ENCODE results near the gene SART3.
"Not testable (repeated sequence)": the region's sequence is repeated elsewhere in the genome, so short reads cannot be mapped to it uniquely, and the experiment has no call there.

SART3 gene

DNA sequence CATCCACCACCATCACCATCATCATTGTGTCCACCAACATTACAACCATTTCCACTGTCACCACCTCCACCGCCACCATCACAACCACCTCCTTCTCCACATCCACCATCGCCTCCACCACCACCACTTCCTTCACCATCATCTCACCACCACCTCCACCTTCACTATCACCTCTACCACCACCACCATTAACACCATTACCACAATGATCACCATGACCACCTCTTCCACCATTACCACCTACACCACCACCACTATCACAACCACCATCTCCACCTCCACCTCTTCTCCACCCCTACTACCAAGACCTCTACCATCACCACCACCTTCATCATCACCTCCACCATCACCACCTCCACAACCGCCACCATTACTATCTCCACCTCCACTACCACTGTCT is 17.8 kb upstream of the SART3 start:
- DNase-seq = no peak

- no peak for DNase-seq
Measured at GRCh38 chr12:108578264-108578663, 17.3 kb upstream of the SART3 start.

GRCh38 chr12:108577458-108577857 is 16.5 kb upstream of the SART3 start:
- DNase-seq = no peak

- DNase-seq = no peak
Measured at GRCh38 chr12:108576660-108577234, 15.8 kb upstream of the SART3 start.

DNA sequence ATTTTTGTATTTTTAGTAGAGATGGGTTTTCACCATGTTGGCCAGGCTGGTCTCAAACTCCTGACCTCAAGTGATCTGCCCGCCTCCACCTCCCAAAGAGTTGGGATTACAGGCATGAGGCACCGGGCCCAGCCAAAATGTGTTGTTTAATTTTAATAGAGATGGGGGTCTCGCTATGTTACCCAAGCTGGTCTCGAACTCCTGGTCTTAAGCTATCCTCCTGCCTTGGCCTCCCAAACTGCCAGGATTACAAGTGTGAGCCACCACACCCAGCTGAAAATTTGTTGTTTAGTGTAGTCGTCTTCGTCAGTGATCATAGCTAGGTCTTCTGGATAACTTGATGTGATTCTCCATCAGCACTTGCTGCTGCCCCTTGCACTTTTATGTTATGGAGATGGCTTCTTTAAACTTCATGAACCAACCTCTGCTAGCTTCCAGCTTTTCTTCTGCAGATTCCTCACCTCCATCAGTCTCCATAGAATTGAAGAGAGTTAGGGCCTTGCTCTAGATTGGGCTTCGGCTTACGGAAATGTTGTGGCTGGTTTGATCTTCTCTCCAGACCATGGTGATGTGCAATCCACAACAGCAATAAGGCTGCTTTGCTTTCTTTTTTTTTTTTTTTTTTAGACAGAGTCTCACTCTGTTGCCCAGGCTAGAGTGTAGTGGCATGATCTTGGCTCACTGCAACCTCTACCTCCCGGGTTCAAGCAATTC is 14.4 kb upstream of the SART3 start:
- DNase-seq = no peak

DNA sequence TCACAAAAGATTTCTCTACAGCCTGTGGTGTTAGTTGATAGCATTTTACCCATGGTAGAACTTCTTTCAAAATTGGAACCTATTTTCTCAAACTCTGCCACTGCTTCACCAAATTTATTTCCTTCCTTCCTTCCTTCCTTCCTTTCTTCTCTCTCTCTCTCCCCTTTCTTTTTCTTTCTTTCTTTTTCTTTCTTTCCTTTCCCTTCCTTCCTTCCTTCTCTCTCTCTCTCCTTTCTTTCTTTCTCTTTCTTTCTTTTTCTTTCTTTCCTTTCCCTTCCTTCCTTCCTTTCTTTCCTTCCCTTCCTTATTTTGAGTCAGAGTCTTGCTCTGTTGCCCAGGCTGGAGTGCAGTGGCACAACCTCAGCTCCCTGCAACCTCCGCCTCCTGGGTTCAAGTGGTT is 13.3 kb upstream of the SART3 start:
- not testable (repeated sequence) for DNase-seq

DNA sequence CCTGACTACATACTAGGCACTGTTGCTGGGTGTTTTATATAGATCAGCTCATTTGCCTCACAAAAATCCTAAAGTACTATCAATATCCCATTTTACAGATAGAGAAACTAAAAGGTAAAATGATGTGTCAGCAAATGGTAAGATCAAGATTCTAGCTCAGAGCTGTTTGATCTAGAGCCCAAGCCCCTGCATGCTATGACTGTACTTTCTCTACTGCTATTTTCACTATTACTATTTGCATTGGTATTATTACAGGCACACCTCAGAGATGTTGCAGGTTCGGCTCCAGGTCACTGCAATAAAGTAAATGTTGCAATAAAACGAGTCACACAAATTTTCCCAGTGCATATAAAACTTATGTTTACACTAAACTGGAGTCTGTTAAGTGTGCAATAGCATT is 12.3 kb upstream of the SART3 start:
- no peak for DNase-seq

DNA sequence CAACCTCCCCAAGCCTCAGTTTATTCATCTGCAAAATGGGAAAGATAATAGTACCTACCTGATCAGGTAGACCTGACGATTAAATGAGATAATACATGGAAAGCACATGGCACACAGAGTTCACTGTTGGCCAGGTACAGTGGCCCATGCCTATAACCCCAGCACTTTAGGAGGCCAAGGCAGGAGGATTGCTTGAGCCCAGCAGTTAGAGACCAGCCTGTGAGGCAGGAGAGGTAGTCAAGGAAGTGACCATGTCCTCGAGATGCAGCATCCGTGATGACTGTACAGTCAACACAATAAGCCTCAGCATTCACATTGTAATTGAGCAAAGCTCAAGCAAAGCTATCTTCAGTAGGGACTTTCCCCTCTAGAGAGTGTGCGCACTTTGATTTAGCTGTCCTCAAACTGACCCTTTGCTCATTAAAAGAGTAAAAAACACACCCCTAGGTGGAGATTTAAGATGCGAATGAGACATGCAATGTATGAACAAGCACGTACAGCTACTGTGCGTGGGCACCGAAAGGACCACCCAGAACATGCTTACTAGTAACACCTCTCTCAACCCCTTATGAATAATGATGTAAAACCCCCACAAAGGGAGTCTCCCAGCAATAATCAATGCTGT is 11.3 kb upstream of the SART3 start:
- DNase-seq = no peak

GRCh38 chr12:108571609-108572165 is 10.7 kb upstream of the SART3 start:
- no peak for DNase-seq

DNA sequence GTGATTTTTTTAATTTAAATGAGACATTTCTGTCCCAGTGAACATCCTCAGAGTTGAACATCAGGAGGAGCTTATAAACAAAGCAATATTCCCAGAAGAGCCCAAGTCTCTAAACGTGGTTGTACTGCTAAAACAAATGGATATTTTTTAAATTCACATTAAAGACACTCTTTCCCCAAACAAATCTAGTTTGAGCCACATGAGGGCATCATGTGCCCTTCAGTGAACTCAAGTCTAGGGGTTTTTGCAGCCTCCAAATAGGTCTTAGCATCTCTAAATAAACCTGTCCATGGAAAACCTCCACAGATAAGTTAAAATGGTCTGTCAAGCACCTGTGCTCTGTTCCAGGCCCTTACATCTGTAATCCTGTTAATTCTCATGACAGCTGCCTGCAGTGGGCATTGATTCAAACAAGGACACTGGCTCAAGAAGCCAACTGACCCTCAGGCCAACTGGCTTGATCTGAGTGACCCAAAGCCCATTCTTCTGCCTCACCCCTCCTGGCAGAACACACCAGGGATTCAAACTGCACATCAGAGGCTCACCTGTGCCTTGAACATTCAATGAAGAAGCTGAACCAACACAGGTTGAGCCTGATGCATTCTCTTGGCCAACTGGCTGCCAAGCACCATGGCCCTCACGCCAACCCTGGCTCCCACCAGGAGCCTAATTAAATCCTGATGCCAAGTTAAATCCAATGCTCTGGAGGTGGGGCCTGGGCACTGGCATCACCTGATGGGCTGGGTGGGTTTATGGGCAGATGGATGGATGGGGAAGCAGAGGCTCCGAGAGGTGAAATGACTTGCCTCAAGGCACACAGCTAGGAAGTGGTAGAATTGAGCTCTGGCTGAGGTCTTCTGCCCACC is 10.0 kb upstream of the SART3 start:
- peak; percentile 22 for DNase-seq

DNA sequence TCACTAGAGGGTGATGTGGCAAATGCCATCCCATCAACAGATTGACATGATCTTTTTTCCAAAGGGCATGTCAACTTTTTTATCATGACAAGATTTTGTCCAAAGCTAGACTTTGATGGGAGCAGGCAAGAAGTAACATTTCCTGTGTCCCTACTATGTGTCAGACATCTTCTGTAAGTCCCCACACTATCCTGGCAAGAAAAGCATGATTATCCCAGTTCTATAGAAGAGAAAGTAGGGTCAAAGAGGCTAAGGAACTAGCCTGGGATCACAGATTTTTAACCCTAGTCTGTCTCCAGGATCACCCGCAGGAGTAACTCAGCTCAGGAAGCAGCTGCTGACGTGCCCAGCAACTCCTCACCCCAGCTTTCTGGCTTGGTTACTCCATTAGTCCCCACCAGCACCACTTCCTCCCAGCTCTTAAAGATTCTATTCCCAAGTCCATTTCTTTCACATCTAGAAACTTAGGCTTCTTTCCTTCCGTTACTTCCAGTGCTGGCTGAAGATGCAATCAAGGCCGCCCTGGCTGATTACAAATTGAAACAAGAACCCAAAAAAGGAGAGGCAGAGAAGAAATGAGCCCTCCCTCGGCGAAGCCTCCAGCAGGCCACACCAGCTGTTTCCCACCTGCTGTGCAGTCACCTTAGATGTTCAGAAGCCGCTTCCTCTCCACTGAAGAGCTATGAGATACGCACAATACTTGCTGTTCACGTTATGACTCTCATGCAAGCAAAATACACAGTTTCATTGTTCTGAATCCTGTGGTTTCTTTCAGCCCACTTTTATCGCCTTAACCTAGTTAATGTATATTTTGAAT is 7.6 kb upstream of the SART3 start:
- no peak for DNase-seq

DNA sequence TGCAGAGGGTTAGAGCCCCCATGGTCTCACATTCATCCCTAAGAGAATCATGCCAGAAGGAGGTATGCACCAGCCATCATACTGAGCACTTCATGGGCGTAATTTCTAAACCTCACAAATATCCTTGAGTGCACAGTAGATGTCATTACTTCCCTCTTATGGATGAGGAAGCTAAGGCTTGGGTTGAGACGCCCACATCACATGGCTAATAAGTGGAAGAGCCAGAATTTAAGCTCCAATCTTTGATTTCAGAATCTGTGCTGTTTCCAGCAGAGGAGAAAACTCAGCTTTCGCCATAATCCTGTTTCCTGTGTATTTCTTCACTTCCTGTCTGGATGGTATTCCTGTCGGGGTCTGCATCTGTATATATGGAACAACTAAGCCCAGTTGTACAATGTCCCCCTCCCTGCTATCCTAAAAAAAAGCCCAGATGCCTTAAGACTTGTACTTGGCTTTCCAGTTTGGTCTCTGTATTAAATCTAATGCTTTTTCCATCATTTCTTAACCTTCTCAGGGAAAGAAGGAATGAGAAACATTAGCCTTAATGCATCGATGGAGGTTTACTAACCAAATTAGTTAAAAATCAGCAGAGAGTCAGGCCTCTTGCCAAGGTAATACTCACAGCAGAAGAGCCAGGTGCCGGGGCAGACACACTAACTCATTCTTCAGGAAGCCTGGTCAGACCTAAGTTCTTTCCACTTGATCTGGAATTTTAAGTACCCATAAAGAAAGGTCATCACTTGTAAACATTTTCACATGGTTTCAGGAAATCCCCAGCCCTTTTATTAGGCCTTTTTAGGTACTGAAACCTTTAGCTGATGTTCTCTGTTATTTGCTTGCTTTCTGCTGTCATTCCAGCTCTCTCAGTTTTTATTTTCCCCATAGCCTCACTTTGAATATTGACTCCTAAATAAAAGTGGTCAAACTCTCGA is 6.7 kb upstream of the SART3 start:
- DNase-seq = no peak

- DNase-seq = no peak
Measured at GRCh38 chr12:108566452-108566851, 5.5 kb upstream of the SART3 start.

DNA sequence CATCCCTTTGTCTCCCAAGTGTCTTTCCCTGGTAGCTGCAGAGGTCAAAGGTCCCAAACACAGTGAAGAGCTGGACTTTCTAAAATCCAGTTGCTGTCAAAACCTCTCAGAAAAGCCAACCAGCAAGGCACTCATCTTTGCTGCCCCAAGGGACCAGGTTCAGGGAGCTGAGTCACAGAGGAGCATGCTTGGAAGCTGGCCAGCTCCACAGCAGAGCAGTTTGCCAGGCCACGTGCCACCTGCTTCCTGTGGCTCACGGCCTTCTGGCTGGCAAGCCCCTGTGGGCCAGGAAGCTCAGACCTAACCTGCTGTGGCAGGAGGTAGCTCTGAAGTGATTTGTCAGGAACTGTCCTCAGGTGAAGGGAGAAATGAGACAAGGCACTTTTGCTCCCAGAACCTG is 5.0 kb upstream of the SART3 start:
- no peak for DNase-seq

DNA sequence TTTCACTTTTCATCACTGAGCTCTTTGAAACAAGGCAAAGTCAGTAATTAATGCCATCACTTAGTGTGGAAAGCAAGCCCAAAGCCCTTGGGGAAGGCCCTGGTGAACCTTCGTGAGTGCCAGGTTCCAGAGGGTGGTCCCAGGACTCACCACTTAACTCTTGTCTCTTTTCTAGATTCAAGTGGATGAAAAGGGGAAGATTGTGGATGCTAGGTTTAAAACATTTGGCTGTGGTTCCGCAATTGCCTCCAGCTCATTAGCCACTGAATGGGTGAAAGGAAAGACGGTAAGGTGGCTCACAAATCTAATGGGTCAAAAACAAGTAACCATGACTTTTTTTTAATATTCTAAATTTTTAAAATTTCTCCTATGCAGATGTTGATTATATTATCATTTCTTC is 4.2 kb upstream of the SART3 start:
- no peak for DNase-seq

DNA sequence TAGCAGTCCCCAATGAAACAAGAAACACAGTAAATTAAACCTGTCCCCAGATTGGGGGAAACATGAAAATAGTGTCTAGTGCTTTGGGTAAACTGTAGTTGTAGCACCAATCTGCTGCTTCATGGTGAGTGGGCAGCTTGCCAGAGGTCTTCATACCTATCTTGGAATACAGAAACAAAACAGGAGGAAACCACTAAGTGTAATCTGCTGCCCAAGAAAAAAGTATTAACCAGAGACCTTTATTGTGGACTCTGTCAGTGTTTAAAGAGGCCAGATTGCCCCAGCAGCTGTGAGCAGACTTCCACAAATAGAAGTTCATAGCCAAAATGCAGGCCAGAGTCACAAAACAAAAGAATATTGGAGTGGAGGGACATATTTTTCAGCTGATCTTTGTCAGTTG is 3.8 kb upstream of the SART3 start:
- DNase-seq = no peak

DNA sequence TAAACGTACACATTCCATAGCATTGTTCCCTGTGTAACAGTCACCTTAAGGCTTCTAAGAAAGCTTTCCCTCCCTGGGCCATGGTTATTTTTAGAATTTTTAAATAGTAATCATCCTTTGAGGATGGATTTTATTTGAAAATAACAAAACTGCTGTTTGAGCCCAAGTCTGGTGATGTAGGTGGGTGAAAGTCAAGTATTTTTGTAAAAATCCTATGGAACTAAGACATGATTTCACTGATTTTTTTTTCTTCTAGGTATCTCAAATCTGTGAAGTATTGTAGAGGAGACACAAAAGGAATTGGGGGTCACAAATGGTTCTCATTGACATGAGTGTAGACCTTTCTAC is 2.8 kb upstream of the SART3 start:
- DNase-seq = no peak

- peak; percentile 92 for DNase-seq
Measured at GRCh38 chr12:108563136-108563803, 2.3 kb upstream of the SART3 start.

DNA sequence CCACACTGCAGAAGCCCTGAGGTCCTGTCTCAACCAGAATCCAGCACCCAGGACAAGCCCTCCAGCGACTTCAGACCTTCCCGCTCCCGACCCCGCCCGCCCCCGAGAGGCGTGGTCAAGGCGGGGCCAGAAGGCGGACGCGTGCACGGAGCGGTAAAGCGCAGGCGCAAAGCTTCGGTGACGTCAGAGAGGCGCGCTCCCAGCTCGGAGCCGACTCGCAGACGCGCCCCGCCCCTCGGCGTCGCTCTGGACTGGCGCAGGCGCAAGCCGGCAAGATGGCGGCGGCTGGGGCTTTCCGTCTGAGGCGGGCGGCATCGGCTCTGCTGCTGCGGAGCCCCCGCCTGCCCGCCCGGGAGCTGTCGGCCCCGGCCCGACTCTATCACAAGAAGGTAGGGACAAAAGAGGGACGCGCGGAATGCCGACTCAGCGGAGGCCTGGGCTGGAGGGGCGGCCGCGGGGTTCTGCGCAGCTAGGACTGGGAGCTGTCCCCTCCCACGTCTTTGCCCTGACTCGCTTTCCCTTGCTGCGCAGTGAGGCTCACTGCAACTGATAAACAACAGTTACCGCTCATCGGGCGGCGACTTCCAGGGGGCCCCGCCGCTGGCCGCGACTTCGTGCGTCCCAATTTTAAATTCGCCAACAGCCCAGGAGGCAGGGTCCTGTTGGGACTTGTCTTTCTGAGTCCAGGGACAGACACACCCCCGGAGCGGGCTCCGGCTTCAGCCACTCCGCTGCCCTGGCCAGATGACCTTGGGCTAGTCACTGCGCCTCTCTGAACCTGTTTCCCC is 1.6 kb upstream of the SART3 start, which contains the start of gene ISCU:
TSS of gene ISCU (plus strand) at position 249 of the 788 bp plus-strand sequence. CDS start at position 276, 27 bp downstream.
- DNase-seq = peak; percentile 98

All from NCI-H82 (cell line).